NCI-H2029 (cell line): ENCODE data around the gene P3H2.

Experiments used
- DNase-seq: peaks from one replicate; lab custom pipeline; 2025; lab: John Stamatoyannopoulos, UW

The P3H2 gene

DNA sequence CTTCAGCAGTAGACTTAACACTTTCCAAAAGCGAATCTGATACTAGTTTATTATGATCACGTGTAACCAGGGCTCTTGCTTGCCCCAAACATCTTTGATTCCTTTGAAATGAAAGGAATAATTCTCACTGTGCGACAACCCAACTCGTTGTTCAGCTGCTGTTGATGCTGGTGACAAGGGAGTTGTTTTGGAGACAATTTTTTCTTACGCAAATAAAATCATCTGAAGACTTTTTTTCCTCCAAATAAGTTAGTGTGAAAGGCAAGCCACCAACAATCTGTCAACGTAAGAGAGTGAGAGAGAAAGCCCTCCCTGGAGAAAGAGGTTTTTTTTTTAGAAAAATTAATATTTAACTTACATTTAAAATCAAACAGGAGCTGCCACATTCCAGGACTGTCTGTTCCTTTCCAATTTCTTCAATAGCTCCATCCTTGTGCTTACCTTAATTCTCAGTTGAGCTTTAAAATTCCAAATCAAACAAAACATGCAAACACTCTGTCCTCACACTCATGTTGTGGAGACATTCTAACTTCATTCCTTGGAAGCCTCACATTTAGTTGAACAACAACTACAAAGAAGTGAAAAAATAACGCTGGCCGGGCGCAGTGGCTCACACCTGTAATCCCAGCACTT is 4.9 kb upstream of the P3H2 start:
- no peak for DNase-seq

GRCh38 chr3:190124067-190124466 is 3.4 kb upstream of the P3H2 start:
- DNase-seq, result no peak

GRCh38 chr3:190122198-190122771 is 1.6 kb upstream of the P3H2 start:
- DNase-seq, result no peak

- DNase-seq, result no peak
These were observed 686 bp upstream of the P3H2 start for GRCh38 chr3:190121383-190121782.

- DNase-seq, result no peak
These were observed 322 bp upstream of the P3H2 start for GRCh38 chr3:190121061-190121377.

GRCh38 chr3:190119461-190120268 is 1.0 kb downstream of the P3H2 start:
- DNase-seq, result no peak

- DNase-seq, result no peak
These were observed 2.3 kb downstream of the P3H2 start for GRCh38 chr3:190118438-190118837.

GRCh38 chr3:190117981-190118380 is 2.7 kb downstream of the P3H2 start:
- DNase-seq, result no peak

GRCh38 chr3:190116551-190117067 is 4.1 kb downstream of the P3H2 start:
- no peak for DNase-seq

DNA sequence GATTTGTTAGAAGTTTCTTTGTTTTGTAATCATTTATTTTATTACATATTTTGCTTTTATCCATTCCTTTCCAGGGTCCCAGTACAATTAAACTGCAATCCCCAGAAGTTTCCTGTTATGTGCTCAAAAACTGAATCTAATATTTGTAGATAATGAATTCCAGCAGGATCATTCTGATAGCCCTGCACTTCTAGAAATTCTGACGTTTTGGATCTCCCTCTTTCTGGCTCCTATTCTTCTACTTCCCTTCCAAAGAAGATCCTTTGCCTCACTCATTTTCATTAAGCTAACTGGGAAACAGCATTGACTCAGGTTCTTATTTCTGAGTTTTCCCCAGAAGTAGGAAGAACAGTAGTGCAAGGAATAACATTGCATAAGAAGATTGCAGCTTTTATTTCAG is 9.9 kb downstream of the P3H2 start:
- no peak for DNase-seq

DNA sequence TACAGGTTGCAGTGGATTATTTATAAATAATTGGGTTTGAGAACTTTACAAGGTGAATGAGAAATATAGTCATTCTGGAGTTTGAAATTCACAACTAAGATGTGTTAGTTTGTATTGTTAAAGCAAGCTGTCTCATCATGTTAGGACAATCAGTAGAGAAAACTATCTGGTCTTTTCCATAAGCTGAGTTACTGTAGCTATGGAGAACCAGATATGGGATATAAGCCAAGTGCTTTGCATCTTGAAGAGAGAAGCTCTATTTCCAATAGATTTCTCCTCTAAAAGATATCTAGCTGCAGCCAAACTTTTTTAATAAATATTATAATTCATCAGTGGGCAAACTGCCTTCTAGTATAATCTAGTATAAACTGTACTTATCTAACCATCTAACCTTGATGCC is 11.3 kb downstream of the P3H2 start:
- DNase-seq, result no peak

DNA sequence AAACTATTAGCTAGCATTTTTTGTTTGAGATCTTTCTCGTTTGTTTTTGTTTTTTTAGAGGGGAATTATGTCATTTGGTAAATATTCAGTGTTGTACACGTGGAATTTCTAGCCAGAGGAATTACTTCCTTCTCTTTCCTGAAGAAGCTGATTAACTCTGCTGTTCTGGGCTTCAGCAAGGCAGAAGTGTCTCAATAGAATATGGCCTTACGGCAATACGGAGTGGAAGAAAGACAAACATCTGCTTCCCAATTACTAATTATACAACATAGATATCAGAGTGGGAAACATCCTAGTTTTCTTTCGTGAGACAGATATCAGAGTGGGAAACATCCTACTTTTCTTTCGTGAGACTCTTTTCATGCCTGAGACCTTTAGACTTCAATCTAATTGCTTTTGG is 11.9 kb downstream of the P3H2 start:
- DNase-seq, result no peak

DNA sequence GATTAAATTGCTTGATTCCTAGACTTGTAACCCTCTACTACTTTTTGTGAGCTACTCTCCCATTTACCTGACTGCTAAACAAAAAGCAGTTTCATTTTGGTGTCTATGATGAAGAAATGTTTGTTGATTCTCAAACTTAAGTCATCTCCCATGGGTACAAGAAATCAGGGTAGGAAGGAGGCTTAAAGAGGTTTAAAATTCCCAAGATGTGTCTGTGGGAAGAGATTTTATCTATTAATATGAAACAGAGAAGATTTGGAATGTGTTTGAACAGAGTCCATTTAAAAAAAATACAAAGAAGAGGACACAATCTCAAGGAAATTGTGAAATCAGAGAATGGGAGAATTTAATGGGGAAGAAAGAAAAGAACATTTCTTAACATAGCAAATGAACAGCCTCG is 14.8 kb downstream of the P3H2 start:
- no peak for DNase-seq

DNA sequence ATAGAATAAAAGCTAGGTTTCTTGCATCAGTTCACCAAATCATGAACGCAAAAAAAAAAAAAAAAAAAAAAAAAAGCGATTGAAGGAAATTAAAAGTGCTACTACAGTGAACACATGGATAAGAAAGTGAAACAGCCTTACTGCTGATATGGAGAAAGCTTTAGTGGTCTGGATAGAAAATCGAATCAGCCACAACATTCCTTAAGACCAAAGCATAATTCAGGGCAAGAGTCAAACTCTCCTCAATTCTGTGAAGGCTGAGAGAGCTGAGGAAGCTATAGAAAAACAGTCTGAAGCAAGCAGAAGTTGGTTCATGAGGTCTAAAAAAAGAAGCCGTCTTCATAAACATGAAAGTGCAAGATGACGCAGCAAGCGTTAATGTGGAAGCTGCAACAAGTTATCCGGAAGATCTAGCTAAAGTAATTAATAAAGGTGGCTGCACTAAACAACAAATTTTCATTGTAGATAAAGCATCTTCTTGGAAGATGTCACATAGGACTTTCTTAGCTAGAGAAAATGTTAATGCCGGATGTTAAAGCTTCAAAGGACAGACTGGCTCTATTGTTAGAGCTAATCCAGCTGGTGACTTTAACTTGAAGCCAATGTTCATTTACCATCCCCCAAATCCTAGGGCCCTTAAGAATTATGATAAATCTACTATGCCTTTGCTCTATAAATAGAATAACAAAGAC is 19.2 kb downstream of the P3H2 start:
- DNase-seq, result no peak

DNA sequence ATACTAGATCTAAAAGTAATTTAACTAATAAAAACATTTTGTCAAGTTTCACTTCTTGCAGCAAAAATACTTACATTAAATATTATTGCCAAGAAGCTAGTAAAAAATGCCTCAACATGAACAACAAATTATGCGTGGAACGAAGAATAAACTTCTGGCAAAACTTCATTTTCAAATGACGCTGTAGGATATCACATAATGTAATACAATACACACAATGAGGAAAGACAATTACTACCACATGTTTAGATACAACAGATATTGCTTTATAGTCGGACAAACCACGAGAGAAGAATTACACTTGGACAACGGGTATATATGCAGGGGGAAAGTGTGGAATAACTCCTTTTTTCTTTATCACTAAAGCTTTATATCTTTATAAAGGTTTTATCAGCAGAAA is 21.6 kb downstream of the P3H2 start:
- DNase-seq, result no peak

- no peak for DNase-seq
These were observed 23.1 kb downstream of the P3H2 start for GRCh38 chr3:190097617-190098016.

DNA sequence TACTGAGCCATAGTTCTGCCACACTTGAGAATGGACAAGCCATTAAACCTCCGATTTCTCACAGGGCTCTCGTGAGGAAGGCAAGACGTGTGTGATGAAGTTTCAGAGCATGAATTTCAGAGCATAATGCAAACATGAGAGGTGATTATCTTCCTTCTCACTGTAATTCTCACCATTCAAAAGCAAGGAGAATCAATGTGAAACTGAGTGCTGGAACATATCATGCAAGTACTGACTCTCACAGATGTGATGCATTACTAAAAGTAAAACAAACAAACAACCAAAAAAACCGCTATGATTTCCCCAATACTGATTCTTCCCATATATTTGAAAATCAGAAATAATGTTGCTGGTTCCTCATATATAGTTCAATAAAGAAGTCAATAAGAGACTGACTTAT is 23.7 kb downstream of the P3H2 start:
- no peak for DNase-seq

DNA sequence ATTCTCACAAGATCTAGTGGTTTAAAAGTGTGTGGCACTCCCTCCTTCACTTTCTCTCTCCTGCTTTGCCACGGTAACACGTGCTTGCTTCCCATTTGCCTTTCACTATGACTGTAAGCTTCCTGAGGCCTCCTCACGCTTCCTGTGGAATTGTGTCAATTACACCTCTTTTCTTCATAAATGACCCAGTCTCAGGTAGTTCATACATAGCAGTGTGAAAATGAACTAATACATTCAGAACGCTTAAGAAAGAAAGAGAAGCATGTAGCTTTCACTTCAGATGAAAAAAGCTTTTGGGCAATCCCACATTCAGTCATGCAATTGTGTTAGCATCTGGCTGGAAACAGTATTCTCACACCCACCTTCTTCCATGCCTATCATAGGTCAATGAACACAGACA is 24.4 kb downstream of the P3H2 start:
- DNase-seq, result no peak

DNA sequence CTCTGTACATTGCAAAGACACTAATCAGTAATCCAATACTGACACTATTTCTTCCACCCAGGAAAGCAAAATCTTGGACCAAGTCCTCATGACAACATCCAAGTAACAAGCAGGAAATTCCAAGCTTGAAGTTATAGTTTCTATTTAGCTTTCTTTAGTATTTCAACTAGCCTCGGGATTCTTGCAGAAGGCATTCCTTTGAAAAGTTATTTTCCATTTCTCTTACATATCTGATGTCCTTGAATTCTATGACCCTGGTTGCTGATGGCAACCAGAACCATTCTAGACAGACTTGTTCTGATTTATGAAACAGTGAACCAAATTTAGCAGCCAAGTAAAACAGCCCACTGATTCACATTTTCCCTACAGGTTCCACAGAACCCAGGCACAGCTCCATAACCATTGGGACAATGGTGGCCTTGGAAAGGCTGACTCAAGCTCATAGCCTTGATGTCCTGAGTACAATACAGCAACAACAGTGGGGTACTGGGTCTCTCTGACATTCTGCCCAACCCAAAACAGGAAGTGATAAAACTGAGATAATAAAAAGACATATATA is 26.5 kb downstream of the P3H2 start:
- DNase-seq, result no peak

DNA sequence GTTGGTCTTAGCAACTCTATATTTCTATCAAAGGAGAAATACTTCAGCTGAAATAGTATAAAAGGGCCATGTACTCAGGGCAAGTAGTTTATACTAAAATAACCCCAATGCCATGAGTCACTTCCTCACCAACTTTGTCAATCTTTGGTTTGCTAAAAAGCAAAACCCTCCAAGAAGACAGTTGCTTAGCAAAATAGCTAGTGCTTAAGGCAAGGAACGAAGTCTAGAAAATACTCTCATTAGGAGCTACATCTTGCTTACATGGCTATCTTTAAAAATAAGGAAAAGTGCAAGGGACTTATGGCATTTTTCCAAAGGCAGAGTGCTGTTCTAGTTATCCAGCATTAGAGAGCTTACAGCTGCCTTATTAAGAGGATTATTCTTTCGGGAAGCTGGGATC is 28.4 kb downstream of the P3H2 start:
- DNase-seq, result no peak

DNA sequence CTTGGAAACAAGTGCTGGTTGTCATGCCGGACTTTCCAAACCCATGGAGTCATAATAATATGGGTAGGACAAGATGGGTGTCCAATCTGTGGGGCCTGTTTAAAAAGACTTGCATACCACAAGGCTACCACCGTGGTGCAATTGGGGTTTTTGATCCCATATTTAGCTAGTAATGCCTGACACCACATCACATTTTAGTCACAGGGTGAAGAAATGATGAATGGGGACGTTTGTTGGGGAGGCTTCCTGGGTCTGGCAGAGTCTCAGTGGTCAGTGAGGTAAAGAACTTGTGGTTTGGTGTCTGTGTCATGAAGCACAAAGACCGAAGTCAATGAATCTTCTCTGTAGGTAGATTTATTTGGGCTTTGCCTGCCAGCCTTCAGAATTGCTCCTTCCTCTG is 31.0 kb downstream of the P3H2 start:
- no peak for DNase-seq

GRCh38 chr3:190088890-190089289 is 31.8 kb downstream of the P3H2 start:
- no peak for DNase-seq

DNA sequence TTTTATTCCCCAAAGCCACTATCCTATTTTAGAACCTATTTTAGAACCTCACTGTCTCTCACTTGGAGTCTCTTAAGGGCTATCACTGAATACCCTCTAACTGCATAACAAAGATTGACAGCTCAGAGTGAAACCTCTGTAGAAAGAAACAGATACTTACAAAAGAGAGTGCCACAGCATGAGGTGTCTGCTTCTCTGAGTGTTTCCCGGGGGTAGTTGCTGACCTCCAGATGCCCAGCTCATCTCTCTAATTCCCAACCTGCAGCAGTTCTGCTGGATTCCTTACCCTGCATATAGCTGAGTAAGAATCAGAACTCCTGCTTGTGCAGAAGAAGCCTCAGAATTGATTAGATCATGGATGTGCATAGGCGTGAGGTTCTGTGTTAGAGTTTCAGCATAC is 34.5 kb downstream of the P3H2 start:
- DNase-seq, result no peak
